Measurements from ENCODE around the gene GCAT. TPM values are rescaled to one million over a fixed set of nuclear protein-coding genes. Genes with fewer than 3 reads are reported as not detected.

Gene GCAT
- 7.6 TPM for total RNA-seq

GRCh38 chr22:37807410-37808293, at the start of gene GCAT:
GCAT (plus strand) TSS chr22:37807934; CDS start chr22:37807968, 34 bp downstream.
- intact Hi-C loops (cut with DNase I), result no loop called here
- no peaks in the 10 kb centered on the region for H3K27me3 ChIP-seq

GRCh38 chr22:37758694-37759093, 49.0 kb upstream of the GCAT start:
- no peak overlapping the region for H3K27ac ChIP-seq
- peaks cover 28% of the 10 kb centered on the region for H3K4me1 ChIP-seq
- TF ChIP-seq POLR2AphosphoS5 (IDR thresholded peaks at IDR 0.05; ENCODE audit: insufficient read depth in 1 of 2, low read depth in 1 of 2) (no peak), CTCF (IDR thresholded peaks at IDR 0.05) (no peak), POLR2A (IDR thresholded peaks at IDR 0.05) (no peak)
- no peak overlapping the region for H3K4me3 ChIP-seq
- H3K27me3 ChIP-seq, result no peaks in the 10 kb centered on the region
- no peak for DNase-seq (ENCODE audit: extremely low spot score in 2 of 2)
- peaks cover 8 to 77% of the 10 kb centered on the region in 2 donors for H3K36me3 ChIP-seq
- intact Hi-C loops (cut with DNase I), result no loop called here
- no peaks in the 10 kb centered on the region for H3K9me3 ChIP-seq

More at GRCh38 chr22:37807410-37808293, at the start of gene GCAT:
- Histone ChIP-seq H3K9me3 (no peaks in the 10 kb centered on the region), H3K36me3 (no peaks in the 10 kb centered on the region), H3K4me3 (peak within 1 kb of the TSS; percentile 54 to 61), H3K27ac (peak within 1 kb of the TSS; percentile 92), H3K4me1 (peaks cover 58% of the 10 kb centered on the region)
- no peak for TF ChIP-seq POLR2A (IDR thresholded peaks at IDR 0.05)
- peak in 1 of 2 donors; percentile 84 for TF ChIP-seq POLR2AphosphoS5 (IDR thresholded peaks at IDR 0.05; ENCODE audit: insufficient read depth in 1 of 2, low read depth in 1 of 2)
- no peak for TF ChIP-seq CTCF (IDR thresholded peaks at IDR 0.05)
- peak in 1 of 2 donors; percentile 97 for DNase-seq (ENCODE audit: extremely low spot score in 2 of 2)

GRCh38 chr22:37759281-37759680, 48.5 kb upstream of the GCAT start:
- H3K27me3 ChIP-seq, result no peaks in the 10 kb centered on the region
- DNase-seq (ENCODE audit: extremely low spot score in 2 of 2), result no peak
- no peaks in the 10 kb centered on the region for H3K9me3 ChIP-seq
- H3K27ac ChIP-seq, result no peak overlapping the region
- intact Hi-C loops (cut with DNase I), result no loop called here
- no peak overlapping the region for H3K4me3 ChIP-seq
- TF ChIP-seq POLR2A (IDR thresholded peaks at IDR 0.05) (no peak), CTCF (IDR thresholded peaks at IDR 0.05) (no peak), POLR2AphosphoS5 (IDR thresholded peaks at IDR 0.05; ENCODE audit: insufficient read depth in 1 of 2, low read depth in 1 of 2) (no peak)
- peaks cover 25% of the 10 kb centered on the region for H3K4me1 ChIP-seq
- peaks cover 8 to 78% of the 10 kb centered on the region in 2 donors for H3K36me3 ChIP-seq

- Histone ChIP-seq H3K4me1 (peaks cover 19% of the 10 kb centered on the region), H3K27ac (no peak overlapping the region), H3K4me3 (no peak overlapping the region), H3K36me3 (peaks cover 8 to 70% of the 10 kb centered on the region in 2 donors), H3K9me3 (no peaks in the 10 kb centered on the region), H3K27me3 (no peaks in the 10 kb centered on the region)
- DNase-seq (ENCODE audit: extremely low spot score in 2 of 2), result no peak
- intact Hi-C loops (cut with DNase I), result no loop called here
- TF ChIP-seq POLR2AphosphoS5 (IDR thresholded peaks at IDR 0.05; ENCODE audit: insufficient read depth in 1 of 2, low read depth in 1 of 2), result no peak
- TF ChIP-seq CTCF (IDR thresholded peaks at IDR 0.05), result no peak
- no peak for TF ChIP-seq POLR2A (IDR thresholded peaks at IDR 0.05)
These were observed 47.6 kb upstream of the GCAT start for GRCh38 chr22:37760152-37760551.

- intact Hi-C loops (cut with DNase I), result no loop called here
- no peak overlapping the region for H3K4me3 ChIP-seq
- DNase-seq (ENCODE audit: extremely low spot score in 2 of 2), result no peak
- peaks cover 8 to 58% of the 10 kb centered on the region in 2 donors for H3K36me3 ChIP-seq
- H3K9me3 ChIP-seq, result no peaks in the 10 kb centered on the region
- TF ChIP-seq POLR2AphosphoS5 (IDR thresholded peaks at IDR 0.05; ENCODE audit: insufficient read depth in 1 of 2, low read depth in 1 of 2) (no peak), POLR2A (IDR thresholded peaks at IDR 0.05) (no peak), CTCF (IDR thresholded peaks at IDR 0.05) (no peak)
- H3K27ac ChIP-seq, result no peak overlapping the region
- no peaks in the 10 kb centered on the region for H3K27me3 ChIP-seq
- H3K4me1 ChIP-seq, result peaks cover 19% of the 10 kb centered on the region
These were observed 45.3 kb upstream of the GCAT start for GRCh38 chr22:37762389-37762836.

All from vagina (tissue), 2 donors.